ENCODE measurements around the gene ZNF691.
"Not testable (repeated sequence)": the region's sequence is repeated elsewhere in the genome, so short reads cannot be mapped to it uniquely, and the experiment has no call there.

ZNF691 gene

DNA sequence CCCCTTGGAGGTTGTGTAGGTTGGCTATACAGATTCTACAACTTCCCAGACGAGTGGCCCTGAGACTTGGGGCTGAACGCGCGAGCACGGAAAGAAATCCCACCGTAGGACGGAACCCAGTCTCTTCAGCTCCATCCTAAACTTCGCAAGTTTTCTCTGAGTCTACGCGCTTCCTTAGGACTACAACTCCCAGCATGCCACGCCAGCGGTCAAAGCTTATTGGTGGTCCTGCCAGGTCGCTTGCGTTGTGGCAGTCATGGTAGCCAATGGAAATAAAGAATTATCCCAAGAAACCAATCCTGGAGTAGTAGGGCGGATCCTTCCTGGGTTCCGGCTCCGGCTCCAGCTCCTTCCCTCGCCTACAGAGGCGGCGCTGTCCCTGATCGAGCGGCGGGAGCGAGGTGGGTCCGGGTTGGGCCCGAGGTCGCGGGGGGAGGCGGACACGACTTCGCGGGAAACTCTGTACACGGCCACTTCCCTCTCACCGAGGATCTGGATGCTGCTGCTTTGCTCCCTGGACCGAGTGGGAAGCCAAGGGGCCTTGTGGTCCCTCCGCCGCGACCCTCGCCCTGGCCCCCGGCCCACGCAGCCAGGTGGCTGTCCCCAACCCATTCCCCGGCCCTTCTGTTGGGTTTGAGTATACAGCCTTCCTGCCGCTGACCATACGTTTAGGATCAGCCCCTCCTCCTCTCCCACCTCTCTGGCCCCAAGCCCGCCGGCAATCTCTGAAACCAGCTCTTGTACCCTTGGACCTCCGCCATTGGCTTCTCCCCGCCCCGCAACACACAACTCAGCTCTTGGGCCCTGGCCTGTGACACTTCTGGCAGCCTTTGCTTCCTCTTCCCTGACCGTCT is at the start of gene ZNF691:
TSS of gene ZNF691 (plus strand) at position 357 of the 854 bp plus-strand sequence. CDS start 3,046 bp downstream, outside the sequence.
- peaks cover 19% of the 10 kb centered on the region for H3K4me1 Mint-ChIP-seq
- H3K9me3 Mint-ChIP-seq, result peaks cover 1% of the 10 kb centered on the region
- H3K27ac Mint-ChIP-seq, result peak within 1 kb of the TSS; percentile 74
- H3K4me3 Mint-ChIP-seq, result peak within 1 kb of the TSS; percentile 87
- H3K27me3 Mint-ChIP-seq, result no peaks in the 10 kb centered on the region
- ATAC-seq (ENCODE audit: low read depth) (peak; percentile 97), DNase-seq (ENCODE audit: low spot score in 2 of 2) (peak; percentile 66 to 78)
- H3K36me3 Mint-ChIP-seq, result peaks cover 14% of the 10 kb centered on the region

- Mint-ChIP-seq H3K27me3 (no peaks in the 10 kb centered on the region), H3K27ac (no peak overlapping the region), H3K4me3 (no peak overlapping the region), H3K9me3 (no peaks in the 10 kb centered on the region), H3K4me1 (no peaks in the 10 kb centered on the region), H3K36me3 (no peaks in the 10 kb centered on the region)
- DNase-seq (ENCODE audit: low spot score in 2 of 2) (no peak), ATAC-seq (ENCODE audit: low read depth) (no peak)
Measured at GRCh38 chr1:42797414-42797813, 49.0 kb upstream of the ZNF691 start.

- Mint-ChIP-seq H3K4me1 (no peaks in the 10 kb centered on the region), H3K36me3 (no peaks in the 10 kb centered on the region), H3K27me3 (no peaks in the 10 kb centered on the region), H3K9me3 (no peaks in the 10 kb centered on the region), H3K27ac (no peak overlapping the region), H3K4me3 (no peak overlapping the region)
- ATAC-seq (ENCODE audit: low read depth) (no peak), DNase-seq (ENCODE audit: low spot score in 2 of 2) (no peak)
Measured at GRCh38 chr1:42797979-42798378, 48.4 kb upstream of the ZNF691 start.

GRCh38 chr1:42801832-42802473 is 44.5 kb upstream of the ZNF691 start:
- H3K4me3 Mint-ChIP-seq, result no peak overlapping the region
- H3K4me1 Mint-ChIP-seq, result no peaks in the 10 kb centered on the region
- DNase-seq (ENCODE audit: low spot score in 2 of 2) (no peak), ATAC-seq (ENCODE audit: low read depth) (no peak)
- H3K27me3 Mint-ChIP-seq, result no peaks in the 10 kb centered on the region
- H3K9me3 Mint-ChIP-seq, result no peaks in the 10 kb centered on the region
- peaks cover 13% of the 10 kb centered on the region for H3K36me3 Mint-ChIP-seq
- no peak overlapping the region for H3K27ac Mint-ChIP-seq

DNA sequence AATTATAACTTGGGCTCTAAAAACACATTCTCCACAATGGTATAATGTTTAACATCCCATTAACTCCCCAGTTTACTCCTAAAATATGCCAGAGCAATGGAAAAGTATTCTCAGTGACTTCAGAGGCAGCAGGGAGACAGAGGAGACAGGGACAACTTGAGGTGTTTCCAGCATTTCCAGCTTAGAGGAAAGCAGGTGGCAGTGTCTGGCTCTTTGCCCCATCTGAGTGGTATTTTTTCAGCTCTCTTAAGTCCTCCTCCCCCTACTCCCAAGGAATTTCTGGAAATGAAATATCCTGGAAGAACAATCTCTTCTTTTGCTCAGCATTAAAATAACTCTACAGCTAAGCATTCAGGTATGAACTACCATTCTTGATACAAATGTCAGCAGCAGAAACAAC is 40.2 kb upstream of the ZNF691 start:
- H3K9me3 Mint-ChIP-seq, result no peaks in the 10 kb centered on the region
- DNase-seq (ENCODE audit: low spot score in 2 of 2) (no peak), ATAC-seq (ENCODE audit: low read depth) (no peak)
- peaks cover 4% of the 10 kb centered on the region for H3K4me1 Mint-ChIP-seq
- no peaks in the 10 kb centered on the region for H3K27me3 Mint-ChIP-seq
- H3K36me3 Mint-ChIP-seq, result peaks cover 22% of the 10 kb centered on the region
- H3K4me3 Mint-ChIP-seq, result no peak overlapping the region
- H3K27ac Mint-ChIP-seq, result no peak overlapping the region

GRCh38 chr1:42806593-42806992 is 39.8 kb upstream of the ZNF691 start:
- DNase-seq (ENCODE audit: low spot score in 2 of 2) (no peak), ATAC-seq (ENCODE audit: low read depth) (no peak)
- Mint-ChIP-seq H3K9me3 (no peaks in the 10 kb centered on the region), H3K4me3 (no peak overlapping the region), H3K4me1 (peaks cover 6% of the 10 kb centered on the region), H3K27me3 (no peaks in the 10 kb centered on the region), H3K27ac (no peak overlapping the region), H3K36me3 (peaks cover 24% of the 10 kb centered on the region)

GRCh38 chr1:42807056-42807668 is 39.3 kb upstream of the ZNF691 start:
- peaks cover 6% of the 10 kb centered on the region for H3K4me1 Mint-ChIP-seq
- H3K27me3 Mint-ChIP-seq, result no peaks in the 10 kb centered on the region
- no peak for ATAC-seq (ENCODE audit: low read depth)
- no peak for DNase-seq (ENCODE audit: low spot score in 2 of 2)
- no peaks in the 10 kb centered on the region for H3K9me3 Mint-ChIP-seq
- no peak overlapping the region for H3K27ac Mint-ChIP-seq
- peaks cover 24% of the 10 kb centered on the region for H3K36me3 Mint-ChIP-seq
- no peak overlapping the region for H3K4me3 Mint-ChIP-seq

GRCh38 chr1:42814815-42815214 is 31.6 kb upstream of the ZNF691 start:
- H3K4me1 Mint-ChIP-seq, result peaks cover 22% of the 10 kb centered on the region
- not testable (repeated sequence) for H3K27me3 Mint-ChIP-seq; H3K4me3 Mint-ChIP-seq; H3K36me3 Mint-ChIP-seq; H3K9me3 Mint-ChIP-seq; ATAC-seq (ENCODE audit: low read depth); H3K27ac Mint-ChIP-seq; DNase-seq (ENCODE audit: low spot score in 2 of 2)

DNA sequence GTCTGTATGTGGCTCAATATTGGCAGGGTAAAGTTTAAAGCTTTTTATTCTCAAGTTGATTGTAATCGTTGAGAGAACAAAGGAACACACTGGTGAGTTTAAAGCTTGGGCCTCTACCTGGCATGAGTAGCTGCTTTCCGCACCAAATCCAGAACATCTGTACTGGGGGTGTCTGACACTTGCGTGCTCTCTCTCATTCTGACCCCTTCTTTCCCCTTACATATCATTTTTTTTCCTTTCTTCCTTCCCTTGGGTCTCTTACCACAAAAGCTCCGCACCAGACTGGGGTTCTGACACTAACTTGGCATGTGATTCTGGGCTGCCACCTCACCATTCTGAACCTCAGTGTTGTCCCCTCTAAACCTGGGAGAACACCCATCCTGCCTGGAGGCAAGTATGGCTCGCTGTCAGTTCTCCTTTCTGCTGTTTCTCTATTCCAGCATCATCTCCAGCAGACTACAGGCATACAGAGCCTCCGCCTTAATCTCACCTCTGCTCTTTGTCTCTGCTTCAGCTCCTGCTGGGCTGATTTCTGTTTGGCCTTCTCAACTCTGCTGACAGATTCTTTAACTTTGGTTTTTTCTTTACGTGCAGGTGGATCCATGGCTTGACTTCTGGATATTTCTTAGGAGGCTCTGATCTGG is 30.4 kb upstream of the ZNF691 start:
- no peaks in the 10 kb centered on the region for H3K9me3 Mint-ChIP-seq
- ATAC-seq (ENCODE audit: low read depth), result no peak
- no peak for DNase-seq (ENCODE audit: low spot score in 2 of 2)
- H3K36me3 Mint-ChIP-seq, result peaks cover 5% of the 10 kb centered on the region
- peaks cover 23% of the 10 kb centered on the region for H3K4me1 Mint-ChIP-seq
- no peaks in the 10 kb centered on the region for H3K27me3 Mint-ChIP-seq
- H3K4me3 Mint-ChIP-seq, result peak overlapping the region; percentile 82
- peak overlapping the region; percentile 43 for H3K27ac Mint-ChIP-seq

GRCh38 chr1:42816585-42817439 is 29.6 kb upstream of the ZNF691 start, which contains the start of the genes ERMAP and SVBP:
Gene ERMAP, plus strand, starts transcription at chr1:42817122. Its CDS starts 13,327 bp downstream, at chr1:42830449.
Gene SVBP, minus strand, starts transcription at chr1:42817397. Its CDS starts 853 bp downstream, at chr1:42816544.
- Mint-ChIP-seq H3K4me3 (peak within 1 kb of the TSS; percentile 82), H3K27me3 (no peaks in the 10 kb centered on the region), H3K4me1 (peaks cover 21% of the 10 kb centered on the region), H3K36me3 (peaks cover 2% of the 10 kb centered on the region), H3K9me3 (no peaks in the 10 kb centered on the region), H3K27ac (peak within 1 kb of the TSS; percentile 43)
- DNase-seq (ENCODE audit: low spot score in 2 of 2) (peak; percentile 91 to 92), ATAC-seq (ENCODE audit: low read depth) (peak; percentile 86)

DNA sequence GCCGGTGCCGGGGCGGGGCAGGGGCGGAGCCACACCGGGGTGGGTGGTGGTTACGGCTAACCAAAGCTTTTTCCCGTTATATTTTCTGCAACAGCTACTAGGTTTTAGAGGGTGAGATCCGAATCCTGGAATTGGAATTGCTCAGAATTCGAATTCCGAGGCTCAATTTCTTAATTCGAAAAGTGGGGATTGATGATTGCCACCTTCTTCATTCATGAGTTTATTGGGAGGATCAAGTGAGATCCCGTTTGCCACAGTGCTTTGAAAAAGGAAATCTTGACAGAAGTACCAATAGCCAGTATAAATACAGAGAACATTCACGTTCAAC is 29.0 kb upstream of the ZNF691 start:
- Mint-ChIP-seq H3K4me1 (peaks cover 21% of the 10 kb centered on the region), H3K9me3 (no peaks in the 10 kb centered on the region), H3K27ac (peak overlapping the region; percentile 43), H3K4me3 (peak overlapping the region; percentile 82), H3K27me3 (no peaks in the 10 kb centered on the region), H3K36me3 (peaks cover 2% of the 10 kb centered on the region)
- DNase-seq (ENCODE audit: low spot score in 2 of 2) (no peak), ATAC-seq (ENCODE audit: low read depth) (no peak)

GRCh38 chr1:42817976-42818375 is 28.4 kb upstream of the ZNF691 start:
- Mint-ChIP-seq H3K9me3 (no peaks in the 10 kb centered on the region), H3K27me3 (no peaks in the 10 kb centered on the region), H3K4me3 (peak overlapping the region; percentile 32), H3K36me3 (peaks cover 2% of the 10 kb centered on the region), H3K27ac (no peak overlapping the region), H3K4me1 (peaks cover 21% of the 10 kb centered on the region)
- ATAC-seq (ENCODE audit: low read depth) (no peak), DNase-seq (ENCODE audit: low spot score in 2 of 2) (no peak)

- ATAC-seq (ENCODE audit: low read depth) (no peak), DNase-seq (ENCODE audit: low spot score in 2 of 2) (no peak)
- Mint-ChIP-seq H3K27ac (peak overlapping the region; percentile 56), H3K4me1 (peaks cover 19% of the 10 kb centered on the region), H3K27me3 (no peaks in the 10 kb centered on the region), H3K36me3 (peaks cover 2% of the 10 kb centered on the region), H3K4me3 (no peak overlapping the region), H3K9me3 (no peaks in the 10 kb centered on the region)
Measured at GRCh38 chr1:42820813-42821212, 25.6 kb upstream of the ZNF691 start.

Data from memory B cell (primary cell).